ENCODE results near the gene ZNF846.

GRCh38 chr19:9729162-9729561, 39.4 kb downstream of the ZNF846 start:
- TF ChIP-seq, protein P1, sequence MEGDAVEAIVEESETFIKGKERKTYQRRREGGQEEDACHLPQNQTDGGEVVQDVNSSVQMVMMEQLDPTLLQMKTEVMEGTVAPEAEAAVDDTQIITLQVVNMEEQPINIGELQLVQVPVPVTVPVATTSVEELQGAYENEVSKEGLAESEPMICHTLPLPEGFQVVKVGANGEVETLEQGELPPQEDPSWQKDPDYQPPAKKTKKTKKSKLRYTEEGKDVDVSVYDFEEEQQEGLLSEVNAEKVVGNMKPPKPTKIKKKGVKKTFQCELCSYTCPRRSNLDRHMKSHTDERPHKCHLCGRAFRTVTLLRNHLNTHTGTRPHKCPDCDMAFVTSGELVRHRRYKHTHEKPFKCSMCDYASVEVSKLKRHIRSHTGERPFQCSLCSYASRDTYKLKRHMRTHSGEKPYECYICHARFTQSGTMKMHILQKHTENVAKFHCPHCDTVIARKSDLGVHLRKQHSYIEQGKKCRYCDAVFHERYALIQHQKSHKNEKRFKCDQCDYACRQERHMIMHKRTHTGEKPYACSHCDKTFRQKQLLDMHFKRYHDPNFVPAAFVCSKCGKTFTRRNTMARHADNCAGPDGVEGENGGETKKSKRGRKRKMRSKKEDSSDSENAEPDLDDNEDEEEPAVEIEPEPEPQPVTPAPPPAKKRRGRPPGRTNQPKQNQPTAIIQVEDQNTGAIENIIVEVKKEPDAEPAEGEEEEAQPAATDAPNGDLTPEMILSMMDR (IDR thresholded peaks at IDR 0.05; ENCODE audit: insufficient read depth, low read length) = no peak
- TF ChIP-seq POLR2AphosphoS5 (IDR thresholded peaks at IDR 0.05; ENCODE audit: low read depth) = no peak

All from HL-60 (cell line).